ENCODE measurements around the gene CCDC7.
"Not testable (repeated sequence)": the region's sequence is repeated elsewhere in the genome, so short reads cannot be mapped to it uniquely, and the experiment has no call there.

CCDC7 gene

DNA sequence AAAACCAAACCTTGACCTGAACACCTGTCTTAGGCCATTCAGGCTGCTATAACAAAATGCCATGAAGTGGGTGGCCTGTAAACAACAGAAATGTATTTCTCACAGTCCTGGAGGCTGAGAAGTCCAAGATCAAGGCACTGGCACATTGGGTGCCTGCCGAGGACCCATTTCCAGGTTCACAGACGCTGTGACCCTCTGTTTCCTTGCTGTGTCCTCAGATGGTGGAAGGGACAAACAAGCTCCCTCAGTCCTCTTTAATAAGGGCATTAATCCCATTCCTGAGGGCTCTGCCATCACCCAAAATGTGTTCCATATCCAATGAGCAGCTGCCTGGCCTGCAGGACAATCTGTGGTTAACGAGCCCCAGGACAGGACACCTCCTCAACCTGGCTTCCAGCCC, 444.5 kb downstream of the CCDC7 start:
- no peak for DNase-seq

DNA sequence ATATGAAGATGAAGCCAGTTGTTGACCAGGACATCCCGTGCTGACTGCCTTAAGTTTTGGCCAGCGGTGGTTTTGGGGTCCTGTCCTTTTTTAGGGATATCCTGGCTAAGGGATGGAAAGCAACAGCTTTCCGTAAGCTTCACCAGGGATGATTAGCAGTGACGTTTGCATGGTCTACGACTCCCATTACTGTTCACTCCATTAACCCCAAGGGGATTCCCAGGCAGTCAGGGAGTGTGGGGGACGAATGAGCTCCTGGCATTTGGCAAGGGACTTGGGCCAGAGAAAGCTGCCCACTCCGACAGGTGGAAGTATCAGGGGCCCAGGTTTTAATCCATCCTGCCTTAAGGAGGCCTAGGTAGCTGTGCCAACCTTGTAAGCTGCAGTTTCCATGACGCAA, 445.3 kb downstream of the CCDC7 start:
- no peak for DNase-seq

DNA sequence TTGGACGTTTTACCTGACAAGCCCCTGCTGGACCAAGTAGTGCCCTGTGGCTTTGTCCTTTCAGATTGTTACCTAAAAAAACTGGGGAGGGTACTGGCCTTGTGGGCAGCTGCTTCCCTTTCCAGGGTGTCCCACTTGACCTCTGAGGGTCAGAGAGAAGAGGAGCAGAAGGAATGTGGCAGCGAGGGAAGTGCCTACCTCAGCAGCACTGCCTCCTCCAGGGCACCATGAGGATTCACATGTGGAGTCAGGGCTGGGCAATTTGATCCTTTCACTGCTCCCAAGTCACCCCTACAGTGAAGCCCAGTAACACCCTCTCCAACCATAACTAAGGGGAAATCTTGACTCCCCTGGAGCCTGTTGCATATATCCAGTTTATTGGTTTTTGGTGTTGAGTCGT, 447.5 kb downstream of the CCDC7 start:
- no peak for DNase-seq

DNA sequence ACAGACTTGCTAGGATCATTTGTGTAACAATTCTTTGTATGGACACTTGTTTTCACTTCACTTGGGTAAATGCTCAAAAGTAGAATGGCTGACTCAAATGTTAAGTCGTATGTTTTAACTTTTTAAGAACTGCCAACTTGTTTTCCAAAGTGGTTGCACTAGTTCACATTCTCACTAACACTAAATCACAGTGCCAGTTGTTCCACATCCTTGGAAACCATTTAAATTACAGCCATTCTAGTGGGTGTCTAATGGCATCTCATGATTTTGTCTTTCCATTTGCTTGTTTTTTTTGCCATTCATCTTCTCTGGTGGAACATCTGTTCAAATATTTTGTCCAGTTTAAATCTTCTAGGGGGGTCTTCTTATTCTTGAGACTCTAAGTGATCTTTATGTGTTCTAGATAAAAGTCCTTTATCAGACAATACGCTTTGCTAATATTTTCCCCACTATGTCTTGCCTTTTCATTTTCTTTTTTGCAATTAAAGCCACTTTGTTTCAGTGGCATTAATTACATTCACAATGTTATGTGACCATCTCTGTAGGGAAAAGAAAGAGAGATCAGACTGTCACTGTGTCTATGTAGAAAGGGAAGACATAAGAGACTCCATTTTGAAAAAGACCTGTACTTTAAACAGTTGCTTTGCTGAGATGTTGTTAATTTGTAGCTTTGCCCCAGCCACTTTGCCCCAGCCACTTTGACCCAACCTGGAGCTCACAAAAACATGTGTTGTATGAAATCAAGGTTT, 448.1 kb downstream of the CCDC7 start:
- DNase-seq, result no peak

DNA sequence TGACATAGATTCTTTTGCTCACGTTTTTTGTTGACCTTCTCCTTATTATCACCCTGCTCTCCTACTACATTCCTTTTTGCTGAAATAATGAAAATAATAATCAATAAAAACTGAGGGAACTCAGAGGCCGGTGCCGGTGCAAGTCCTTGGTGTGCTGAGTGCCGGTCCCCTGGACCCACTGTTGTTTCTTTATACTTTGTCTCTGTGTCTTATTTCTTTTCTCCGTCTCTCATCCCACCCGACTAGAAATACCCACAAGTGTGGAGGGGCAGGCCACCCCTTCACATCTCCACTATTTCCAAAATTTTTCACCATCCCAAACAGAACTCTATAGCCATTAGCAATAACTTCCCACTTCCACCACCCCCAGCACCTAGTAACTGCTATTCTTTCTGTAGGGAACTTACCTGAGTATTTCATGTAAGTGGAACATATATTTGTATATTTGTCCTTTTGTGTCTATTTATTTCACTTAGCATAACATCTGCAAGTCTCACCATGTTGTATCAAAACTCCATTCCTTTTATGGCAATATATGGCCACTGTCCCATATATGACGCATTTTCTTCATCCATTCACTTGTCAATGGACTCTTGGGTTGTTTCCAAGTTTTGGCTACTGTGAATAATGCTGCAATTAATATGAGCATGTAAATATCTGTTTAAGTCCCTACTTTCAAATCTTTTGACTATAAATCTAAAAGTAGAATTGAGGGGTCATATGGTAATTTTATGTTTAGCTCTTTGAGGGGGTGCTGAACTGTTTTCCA, 449.4 kb downstream of the CCDC7 start:
- DNase-seq, result not testable (repeated sequence)

DNA sequence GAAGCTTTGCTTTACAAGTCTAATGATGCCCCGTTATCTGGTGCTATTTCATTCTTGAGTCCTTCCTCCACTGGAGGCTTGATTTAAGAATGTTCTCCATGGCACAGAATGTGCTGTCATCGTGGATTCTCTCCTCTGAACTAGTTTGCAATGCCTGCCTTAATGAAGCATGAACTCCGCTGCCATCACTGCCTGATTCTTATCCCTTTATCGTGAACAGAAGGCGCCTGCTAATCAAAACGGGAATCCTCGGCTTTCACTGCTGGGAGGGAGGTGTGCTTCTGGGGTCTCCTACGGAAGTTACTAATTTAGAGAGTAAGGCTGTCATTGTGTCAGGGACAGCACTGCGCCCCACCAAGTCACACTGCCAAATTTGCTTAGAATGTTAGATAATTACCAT, 455.9 kb downstream of the CCDC7 start:
- no peak for DNase-seq

DNA sequence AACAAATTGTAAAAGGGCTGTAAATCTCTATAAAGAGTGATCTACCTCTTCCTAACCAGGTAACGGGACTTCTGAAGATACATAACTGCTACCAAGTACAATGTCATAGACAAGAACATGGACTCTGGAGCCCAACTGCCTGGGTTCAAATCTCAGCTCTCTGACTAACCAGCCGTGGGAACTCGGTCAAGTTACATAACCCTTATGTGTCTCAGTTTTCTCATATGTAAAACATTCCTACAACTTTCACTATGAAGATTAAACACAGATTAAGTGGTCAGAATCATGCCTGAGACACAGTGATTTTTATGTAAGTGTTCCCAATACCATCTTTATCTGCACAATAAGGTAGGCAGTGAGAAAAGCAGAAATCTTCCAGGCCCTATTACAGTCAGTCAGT, 459.5 kb downstream of the CCDC7 start:
- DNase-seq, result no peak

DNA sequence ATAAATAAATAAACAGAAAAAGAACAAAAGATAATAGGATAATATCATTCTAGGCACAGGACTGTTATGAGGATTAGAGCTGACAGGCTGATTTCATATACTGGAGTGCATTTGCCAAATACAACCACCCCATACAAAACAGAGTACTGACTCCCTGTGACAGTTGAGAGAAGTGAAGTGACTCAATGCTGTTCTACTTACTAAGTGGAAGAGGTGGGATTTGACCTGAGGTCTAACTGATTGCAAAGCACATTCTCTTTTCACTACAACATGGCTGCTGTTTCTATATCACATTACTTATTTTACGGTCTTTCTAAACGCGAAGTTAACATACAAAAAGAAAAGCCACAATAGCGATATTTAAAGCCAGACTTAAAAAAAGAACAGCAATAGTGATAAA, 460.7 kb downstream of the CCDC7 start:
- DNase-seq, result no peak

DNA sequence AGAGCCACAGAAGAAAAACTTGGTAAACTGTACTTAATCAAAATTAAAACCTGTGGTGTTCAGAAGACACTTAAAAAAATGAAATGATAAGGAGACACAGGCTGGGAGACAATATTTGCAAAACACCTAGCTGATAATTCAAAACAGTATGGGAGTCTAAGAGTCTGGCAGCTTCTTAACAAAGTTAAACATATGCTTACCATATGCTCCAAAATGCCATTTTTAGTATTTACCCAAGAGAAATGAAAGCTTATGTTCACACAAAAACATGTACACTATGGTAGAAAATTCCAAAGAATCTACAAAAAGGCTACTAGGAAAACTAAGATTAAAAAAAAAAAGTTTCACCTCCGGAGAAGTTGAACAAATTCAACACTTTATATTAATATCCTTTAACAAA, 463.5 kb downstream of the CCDC7 start:
- DNase-seq, result no peak

DNA sequence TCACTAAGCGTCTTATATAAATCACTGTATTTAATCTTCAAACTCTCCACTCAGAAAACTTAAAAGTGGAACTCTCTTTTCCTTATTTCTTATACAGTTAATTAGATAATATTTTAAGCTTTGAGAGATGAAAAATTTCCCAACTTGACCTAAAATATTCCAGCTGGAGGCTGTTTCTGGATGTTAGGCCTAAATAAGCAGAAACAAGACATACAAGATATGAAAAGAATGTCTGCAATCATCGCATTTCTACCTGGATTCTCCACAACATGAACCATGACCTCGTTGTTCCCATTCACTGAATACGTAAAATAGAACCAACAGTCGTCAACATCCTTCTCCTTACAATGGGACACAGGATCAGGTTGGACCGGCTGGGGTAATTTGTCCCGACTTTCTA, 464.0 kb downstream of the CCDC7 start:
- not testable (repeated sequence) for DNase-seq

DNA sequence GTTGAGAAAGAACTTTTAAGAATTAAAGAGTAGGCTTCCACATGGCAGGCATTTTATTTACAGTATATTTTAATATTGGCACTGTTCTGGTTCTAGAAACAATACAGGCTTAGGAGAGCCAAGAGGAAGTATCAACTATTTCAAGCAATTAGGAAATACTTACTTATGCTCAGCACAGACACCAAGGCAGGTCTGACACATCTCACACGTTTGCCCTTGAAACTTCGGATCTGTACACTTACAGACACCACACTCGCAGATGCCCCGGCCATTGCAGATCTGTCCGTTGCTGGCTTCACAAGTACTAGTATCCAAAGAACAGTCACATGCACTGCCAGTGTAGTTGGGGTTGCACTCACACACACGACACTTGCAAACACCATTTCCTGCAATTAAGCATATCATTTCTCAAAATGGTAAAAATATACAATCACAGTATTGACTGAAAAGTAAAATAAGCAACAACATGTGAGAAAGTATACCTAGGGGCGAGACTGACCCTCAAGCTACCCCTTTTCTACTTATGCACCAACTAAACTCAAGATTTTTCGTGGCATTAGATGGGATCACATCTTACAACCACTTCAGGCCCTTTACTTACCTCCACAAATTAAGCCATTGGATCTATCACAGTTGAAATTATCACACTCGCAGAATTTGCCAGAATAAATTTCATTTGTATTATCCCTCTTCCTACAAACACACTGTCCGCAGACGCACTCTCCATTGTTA, 465.5 kb downstream of the CCDC7 start:
- DNase-seq, result no peak

DNA sequence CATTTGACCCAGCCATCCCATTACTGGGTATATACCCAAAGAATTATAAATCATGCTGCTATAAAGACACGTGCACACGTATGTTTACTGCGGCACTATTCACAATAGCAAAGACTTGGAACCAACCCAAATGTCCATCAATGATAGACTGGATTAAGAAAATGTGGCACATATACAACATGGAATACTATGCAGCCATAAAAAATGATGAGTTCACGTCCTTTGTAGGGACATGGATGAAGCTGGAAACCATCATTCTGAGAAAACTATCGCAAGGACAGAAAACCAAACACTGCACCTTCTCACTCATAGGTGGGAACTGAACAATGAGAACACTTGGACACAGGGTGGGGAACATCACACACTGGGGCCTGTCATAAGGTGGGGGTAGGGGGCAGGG, 471.9 kb downstream of the CCDC7 start:
- DNase-seq, result not testable (repeated sequence)

DNA sequence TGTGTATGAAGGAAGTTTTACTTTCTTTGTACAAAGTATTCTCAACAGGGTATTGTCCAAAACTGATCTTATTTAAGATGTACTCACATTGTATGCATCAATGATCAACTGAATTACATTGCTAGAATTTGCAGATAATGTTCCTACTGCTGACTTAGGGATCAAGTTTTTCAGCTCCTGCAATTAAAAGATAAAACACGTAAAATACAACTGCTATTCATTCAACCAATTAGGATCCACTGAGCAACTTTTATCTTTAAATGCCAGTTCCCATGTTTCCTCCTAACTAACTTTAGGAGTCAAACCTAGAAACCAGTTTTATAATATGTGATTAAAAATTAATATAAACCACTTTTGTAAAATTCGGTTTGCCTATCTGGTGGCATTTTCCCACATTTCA, 476.2 kb downstream of the CCDC7 start:
- no peak for DNase-seq

DNA sequence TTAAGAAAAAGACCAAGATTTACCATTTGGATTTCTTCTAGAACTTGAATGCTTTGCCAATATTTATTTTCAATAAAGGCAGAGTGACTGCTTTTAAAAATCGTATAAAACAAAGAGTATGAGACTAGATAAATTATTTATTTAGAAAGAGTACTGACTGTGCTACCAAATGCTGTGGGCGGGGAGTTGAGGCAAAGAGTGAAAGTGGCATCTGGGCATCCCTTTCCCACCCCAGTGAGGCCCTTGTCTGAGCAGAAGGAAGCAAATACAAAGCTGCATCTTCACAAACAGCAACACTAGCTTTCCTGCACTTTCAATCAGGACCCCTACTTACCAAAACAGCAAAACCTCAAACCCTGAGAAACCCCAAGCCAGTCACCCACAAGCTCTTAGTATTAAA, 477.2 kb downstream of the CCDC7 start:
- DNase-seq, result no peak

DNA sequence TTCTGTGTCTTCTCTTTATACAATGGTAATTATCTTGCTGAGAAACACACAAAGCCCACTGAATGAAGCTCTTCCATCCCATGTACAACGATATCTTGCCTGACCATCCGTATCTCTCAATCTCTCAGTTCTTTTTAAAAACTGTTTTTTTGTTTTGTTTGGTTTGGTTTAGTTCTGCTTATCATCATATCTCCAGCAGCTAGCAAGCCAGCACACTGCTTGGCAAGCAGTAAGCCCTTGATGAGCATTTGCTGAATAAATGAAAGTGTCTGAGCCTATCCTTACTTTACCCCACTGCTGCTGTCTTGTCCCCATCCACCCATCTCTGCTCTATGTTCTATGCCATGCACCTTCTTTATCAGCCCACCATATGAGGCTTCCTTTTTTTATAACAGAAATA, 477.9 kb downstream of the CCDC7 start:
- no peak for DNase-seq

Data from activated T-cell treated with anti-CD3 and anti-CD28 coated beads for 4 hours (primary cell).